Activated naive CD4-positive, alpha-beta T cell treated with anti-CD3 and anti-CD28 coated beads, Interleukin-2, amount 10 ng/mL, durations not matched to agents 7 days and 5 days (primary cell): ENCODE measurements around the gene PPP1R7.

Experiments
- CTCF ChIA-PET: fragments of 350-600 bp; sonication (Branson Sonifier 250); formaldehyde crosslinking; loops from one replicate; lab custom pipeline; 2021; ENCODE audit warnings: antibody characterized with exemption; lab: Charles Lee
- DNase-seq: peaks from one replicate; pipeline ENCODE4 v3.0.0-alpha.2; 2020
- H3K27ac Mint-ChIP-seq: one replicate; pipeline ENCODE4 v1.8.0; 2021; ENCODE audit warnings: mild to moderate bottlenecking, moderate library complexity, mixed read lengths
- H3K27me3 Mint-ChIP-seq: one replicate; pipeline ENCODE4 v1.8.0; 2021; ENCODE audit warnings: mild to moderate bottlenecking, mixed read lengths
- H3K36me3 Mint-ChIP-seq: one replicate; pipeline ENCODE4 v1.8.0; 2021; ENCODE audit warnings: mixed read lengths
- H3K4me1 Mint-ChIP-seq: one replicate; pipeline ENCODE4 v1.8.0; 2021; ENCODE audit warnings: mixed read lengths
- H3K4me3 Mint-ChIP-seq: one replicate; pipeline ENCODE4 v1.8.0; 2021; ENCODE audit warnings: mild to moderate bottlenecking, moderate library complexity, mixed read lengths
- H3K9me3 Mint-ChIP-seq: one replicate; pipeline ENCODE4 v1.8.0; 2021; ENCODE audit warnings: mixed read lengths

The PPP1R7 gene

GRCh38 chr2:241230435-241230834 is 80.2 kb downstream of the PPP1R7 start:
- DNase-seq: no peak
- Mint-ChIP-seq H3K27ac (no peak overlapping the region), H3K4me3 (no peak overlapping the region), H3K36me3 (peaks cover 54% of the 10 kb centered on the region), H3K9me3 (no peaks in the 10 kb centered on the region), H3K4me1 (no peaks in the 10 kb centered on the region), H3K27me3 (no peaks in the 10 kb centered on the region)
- CTCF ChIA-PET: no interaction called here

- H3K27me3 Mint-ChIP-seq: no peaks in the 10 kb centered on the region
- H3K4me1 Mint-ChIP-seq: no peaks in the 10 kb centered on the region
- H3K36me3 Mint-ChIP-seq: peaks cover 65% of the 10 kb centered on the region
- CTCF ChIA-PET: interaction anchor here (0.6 to 1.3 kb wide), 2 partner anchors 22 to 375 kb away, joined by 3 to 4 read pairs; no protein-coding TSS in a partner anchor
- no peak overlapping the region for H3K27ac Mint-ChIP-seq
- no peak for DNase-seq
- no peaks in the 10 kb centered on the region for H3K9me3 Mint-ChIP-seq
- H3K4me3 Mint-ChIP-seq: no peak overlapping the region
These were observed 82.7 kb downstream of the PPP1R7 start for GRCh38 chr2:241232736-241233575.
